Activated CD4-positive, alpha-beta T cell treated with anti-CD3 and anti-CD28 coated beads for 36 hours (primary cell): ENCODE data around the gene ANGPTL2. TPM values are rescaled to one million over a fixed set of nuclear protein-coding genes. Genes with fewer than 3 reads are reported as not detected.

Experiments used
- ATAC-seq: fragments of 200-7000 bp; cut with Tn5 transposase; one replicate; pipeline ENCODE4 v1.10.0; 2021; ENCODE audit warnings: mild to moderate bottlenecking, moderate library complexity
- CTCF ChIA-PET: fragments of 350-600 bp; sonication (Branson Sonifier 250); formaldehyde crosslinking; loops from one replicate; lab custom pipeline; 2021; ENCODE audit warnings: antibody characterized with exemption; lab: Charles Lee
- POLR2A ChIA-PET: fragments of 350-600 bp; sonication (Branson Sonifier 250); formaldehyde crosslinking; loops from one replicate; lab custom pipeline; 2021; ENCODE audit warnings: antibody characterized with exemption, inconsistent platforms; lab: Charles Lee
- DNase-seq: peaks from one replicate; pipeline ENCODE4 v3.0.0-alpha.2; 2020
- H3K27ac Mint-ChIP-seq: one replicate; pipeline ENCODE4 v1.8.0; 2021; ENCODE audit warnings: mixed read lengths
- H3K27me3 Mint-ChIP-seq: one replicate; pipeline ENCODE4 v1.8.0; 2021; ENCODE audit warnings: mixed read lengths
- H3K36me3 Mint-ChIP-seq: one replicate; pipeline ENCODE4 v1.8.0; 2021; ENCODE audit warnings: low read depth, mixed read lengths
- H3K4me1 Mint-ChIP-seq: one replicate; pipeline ENCODE4 v1.8.0; 2021; ENCODE audit warnings: mixed read lengths
- H3K4me3 Mint-ChIP-seq: one replicate; pipeline ENCODE4 v1.8.0; 2021; ENCODE audit warnings: mild to moderate bottlenecking, moderate library complexity, mixed read lengths
- H3K9me3 Mint-ChIP-seq: one replicate; pipeline ENCODE4 v1.8.0; 2021; ENCODE audit warnings: low read depth, mixed read lengths
- intact Hi-C, 2 experiments: fragments of 100-400 bp; cut with DNase I in 1 of 2; cut with micrococcal nuclease in 1 of 2; formaldehyde crosslinking; loops; one replicate each; pipeline versions ENCODE4 v1.14.2 to v1.15.1; 2022 to 2024; cut with DNase I, micrococcal nuclease
- total RNA-seq, 2 experiments: library from RNA; stranded (reverse); gene quantifications; one replicate each; pipeline ENCODE4 v1.2.3, GENCODE V29; 2021

The ANGPTL2 gene
- total RNA-seq, 2 experiments from 2014 or later: not detected

DNA sequence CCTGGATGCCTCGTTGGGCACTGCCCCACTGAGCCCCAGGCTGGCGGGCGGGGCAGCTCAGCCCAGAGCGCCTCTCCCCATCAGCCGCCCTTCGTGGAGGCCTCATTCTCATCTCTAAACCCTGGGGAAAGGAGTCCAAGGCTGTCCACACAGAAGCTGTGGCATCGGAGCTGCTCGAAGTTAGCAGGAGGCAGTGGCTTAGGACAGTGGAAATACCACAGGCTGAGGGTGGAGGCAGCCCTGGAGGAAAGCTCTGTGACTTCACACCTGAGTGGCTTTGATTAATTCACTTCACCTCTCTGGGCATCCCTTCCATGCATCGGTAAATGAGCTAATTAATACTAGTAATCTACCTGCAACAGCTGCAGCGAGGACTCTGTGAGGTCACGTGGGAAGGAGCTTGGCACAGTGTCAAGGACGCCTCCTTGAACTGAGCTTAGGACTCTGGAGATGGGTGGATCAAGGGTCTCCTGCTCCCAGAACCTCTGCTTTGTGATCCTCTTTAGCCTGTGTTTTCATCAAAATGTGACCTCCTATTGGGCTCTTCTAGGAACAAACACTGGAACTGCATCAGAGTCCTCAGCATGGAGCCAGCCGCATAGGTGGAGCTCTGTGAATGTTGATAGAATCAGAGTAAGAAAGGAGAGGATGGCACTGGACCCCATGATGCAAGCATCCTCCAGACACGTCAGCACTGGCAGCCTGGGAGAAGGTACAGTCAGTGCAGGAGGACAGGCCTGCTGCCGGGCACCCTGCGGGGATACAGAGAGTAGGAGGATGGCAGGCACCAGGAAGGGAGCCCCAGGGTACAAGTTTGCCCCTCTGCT is 842 bp upstream of the ANGPTL2 start:
- no peak for ATAC-seq
- CTCF ChIA-PET: interaction anchor here (0.6 to 0.7 kb wide), 2 partner anchors 31 to 75 kb away, joined by 3 to 4 read pairs; no protein-coding TSS in a partner anchor

DNA sequence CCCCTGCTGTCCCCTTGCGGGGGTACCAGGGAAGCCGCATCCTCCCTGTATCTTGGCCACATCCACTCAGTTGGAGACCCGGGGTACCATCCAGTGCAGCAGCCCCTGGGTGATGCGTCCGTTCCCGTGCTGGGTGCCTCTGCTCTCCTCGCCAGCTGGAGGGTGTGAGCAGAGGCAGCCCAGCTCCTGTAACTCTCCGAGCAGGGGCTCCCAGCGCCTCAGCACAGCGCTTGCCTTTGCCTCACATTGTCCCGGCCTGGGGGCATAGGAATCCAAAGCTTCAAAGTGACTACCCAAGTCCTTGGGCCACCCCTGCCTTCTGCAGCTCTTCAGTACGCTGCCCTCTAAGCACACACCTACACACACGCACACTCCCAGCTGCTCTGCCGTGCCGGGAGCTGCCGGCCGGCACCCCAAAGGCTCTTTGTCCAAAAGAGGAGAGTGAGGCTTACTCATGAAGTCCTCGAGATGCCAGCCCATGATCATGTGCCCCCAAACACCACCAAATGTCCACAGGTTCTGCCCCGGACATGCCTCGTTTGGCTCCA is 733 bp downstream of the ANGPTL2 start:
- Mint-ChIP-seq H3K36me3 (no peaks in the 10 kb centered on the region), H3K27me3 (peaks cover 29% of the 10 kb centered on the region), H3K4me1 (no peaks in the 10 kb centered on the region), H3K27ac (no peak overlapping the region), H3K4me3 (no peak overlapping the region), H3K9me3 (no peaks in the 10 kb centered on the region)
- ATAC-seq (no peak), DNase-seq (no peak)
- ChIA-PET POLR2A (interaction anchor here (0.6 kb wide), 1 partner anchor 286 kb away, joined by 6 read pairs; no protein-coding TSS in a partner anchor), CTCF (no interaction called here)
- intact Hi-C loops: no loop called here

More for the DNA sequence above, 842 bp upstream of the ANGPTL2 start:
- H3K4me3 Mint-ChIP-seq: no peak overlapping the region
- DNase-seq: no peak
- intact Hi-C loops: no loop called here
- no peaks in the 10 kb centered on the region for H3K4me1 Mint-ChIP-seq
- POLR2A ChIA-PET: interaction anchor here (0.7 kb wide), 1 partner anchor 41 kb away, joined by 3 read pairs; no protein-coding TSS in a partner anchor
- no peak overlapping the region for H3K27ac Mint-ChIP-seq
- H3K27me3 Mint-ChIP-seq: peaks cover 34% of the 10 kb centered on the region
- no peaks in the 10 kb centered on the region for H3K9me3 Mint-ChIP-seq
- no peaks in the 10 kb centered on the region for H3K36me3 Mint-ChIP-seq

DNA sequence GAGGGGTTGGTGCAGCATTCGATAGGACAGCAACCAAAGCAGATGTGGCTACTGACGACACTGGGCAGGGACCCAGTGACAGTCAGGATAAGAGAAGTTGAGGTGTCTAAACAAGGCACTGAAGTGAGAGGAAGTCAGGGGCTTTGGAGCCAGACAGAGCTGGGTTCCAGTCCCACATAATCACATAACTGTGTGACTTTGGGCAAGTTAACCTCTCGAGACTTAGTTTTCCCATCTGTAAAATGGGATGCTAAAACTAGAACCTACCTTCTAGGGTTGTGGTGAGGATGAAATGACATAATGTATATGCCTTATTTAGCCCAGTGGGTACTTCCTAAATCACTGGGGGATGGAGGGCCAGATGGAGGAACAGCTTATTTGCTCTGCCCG is 3.1 kb downstream of the ANGPTL2 start:
- CTCF ChIA-PET: no interaction called here
- H3K27me3 Mint-ChIP-seq: peaks cover 22% of the 10 kb centered on the region
- no peak for ATAC-seq
- POLR2A ChIA-PET: no interaction called here
- no peak overlapping the region for H3K27ac Mint-ChIP-seq
- DNase-seq: no peak
- peaks cover 5% of the 10 kb centered on the region for H3K4me1 Mint-ChIP-seq
- H3K9me3 Mint-ChIP-seq: no peaks in the 10 kb centered on the region
- no peak overlapping the region for H3K4me3 Mint-ChIP-seq
- intact Hi-C loops: no loop called here
- no peaks in the 10 kb centered on the region for H3K36me3 Mint-ChIP-seq

DNA sequence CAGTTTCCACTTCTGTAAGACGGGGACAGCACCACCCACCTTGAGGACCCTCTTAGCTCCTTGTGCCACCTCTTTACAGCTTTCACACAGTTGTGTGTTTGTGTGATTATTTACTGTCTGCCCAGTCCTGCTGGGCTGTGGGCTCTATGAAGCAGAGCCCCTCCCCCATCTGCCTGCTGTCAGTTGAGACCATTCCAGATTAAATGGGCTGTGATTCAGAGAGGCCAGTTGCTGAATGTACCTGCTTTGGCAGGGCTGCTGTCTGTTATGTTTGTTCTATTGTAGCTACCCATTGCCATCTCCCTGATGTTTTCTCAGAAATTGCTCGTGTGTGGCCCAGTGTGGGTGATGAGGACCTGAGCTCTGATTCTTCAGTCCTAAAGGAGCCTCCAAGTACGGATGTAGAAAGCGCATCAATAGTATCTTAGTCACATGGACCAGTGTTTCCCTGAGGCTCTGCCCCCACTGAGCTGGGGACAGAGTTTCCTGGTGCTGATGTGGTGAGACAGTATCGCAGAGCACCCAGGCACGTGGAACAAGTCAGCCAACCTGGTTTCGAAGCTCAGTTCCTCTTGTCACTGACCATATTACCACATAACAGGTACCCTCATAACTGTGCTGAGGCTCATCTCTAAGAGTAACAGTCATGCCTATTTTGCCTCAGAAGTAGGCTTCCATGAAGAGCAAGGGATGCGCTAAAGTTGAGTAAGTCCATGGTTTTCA is 3.7 kb downstream of the ANGPTL2 start:
- CTCF ChIA-PET: interaction anchor here (0.8 kb wide), 1 partner anchor 8 kb away, joined by 4 read pairs; no protein-coding TSS in a partner anchor
- Mint-ChIP-seq H3K4me3 (no peak overlapping the region), H3K4me1 (peaks cover 5% of the 10 kb centered on the region), H3K27ac (no peak overlapping the region), H3K36me3 (no peaks in the 10 kb centered on the region), H3K9me3 (no peaks in the 10 kb centered on the region), H3K27me3 (peaks cover 20% of the 10 kb centered on the region)
- no peak for ATAC-seq
- intact Hi-C loops: no loop called here
- no peak for DNase-seq
- POLR2A ChIA-PET: no interaction called here

DNA sequence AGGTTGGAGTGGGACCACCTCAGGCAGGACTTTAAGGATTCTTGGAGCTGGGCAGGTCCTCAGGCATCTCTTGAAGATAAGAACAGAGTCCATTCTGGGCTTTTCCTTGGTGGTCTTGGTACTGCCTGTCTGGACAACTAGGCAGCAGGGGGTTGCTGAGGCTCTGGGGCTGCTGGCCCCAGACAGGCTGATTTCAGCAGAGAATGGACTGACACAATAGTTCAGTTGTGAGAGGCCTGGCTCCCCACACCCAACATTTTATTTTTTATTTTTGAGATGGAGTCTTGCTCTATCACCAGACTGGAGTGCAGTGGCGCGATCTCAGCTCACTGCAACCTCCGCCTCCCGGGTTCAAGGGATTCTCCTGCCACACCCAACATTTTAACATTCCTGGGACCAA is 4.6 kb downstream of the ANGPTL2 start:
- CTCF ChIA-PET: interaction anchor here (0.7 kb wide), 1 partner anchor 69 kb away, joined by 3 read pairs; no protein-coding TSS in a partner anchor
- no peak overlapping the region for H3K4me3 Mint-ChIP-seq
- peaks cover 19% of the 10 kb centered on the region for H3K27me3 Mint-ChIP-seq
- ATAC-seq: no peak
- intact Hi-C loops: no loop called here
- no peak overlapping the region for H3K27ac Mint-ChIP-seq
- H3K4me1 Mint-ChIP-seq: peaks cover 5% of the 10 kb centered on the region
- no peak for DNase-seq
- no peaks in the 10 kb centered on the region for H3K9me3 Mint-ChIP-seq
- no peaks in the 10 kb centered on the region for H3K36me3 Mint-ChIP-seq
- POLR2A ChIA-PET: no interaction called here

DNA sequence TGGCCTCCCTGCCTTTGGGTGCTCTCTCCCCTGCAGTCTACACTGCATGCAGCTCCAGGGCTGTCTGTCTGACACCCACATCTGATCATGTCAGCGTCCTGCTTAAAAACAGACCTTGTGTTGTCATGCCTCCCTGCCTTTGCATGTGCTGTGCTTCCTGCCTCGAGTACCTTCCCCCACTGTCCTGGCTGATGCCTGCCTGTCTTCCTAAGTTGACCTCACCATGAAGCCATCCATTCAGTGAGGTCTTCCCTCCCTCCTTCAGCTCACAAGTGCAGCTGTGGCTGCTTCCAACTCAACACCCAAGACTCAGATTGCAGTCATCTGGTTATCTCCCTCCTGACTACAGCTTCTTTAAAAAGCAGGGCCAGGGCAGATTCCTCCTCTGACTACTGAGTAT is 5.5 kb downstream of the ANGPTL2 start:
- peaks cover 5% of the 10 kb centered on the region for H3K4me1 Mint-ChIP-seq
- intact Hi-C loops: no loop called here

DNA sequence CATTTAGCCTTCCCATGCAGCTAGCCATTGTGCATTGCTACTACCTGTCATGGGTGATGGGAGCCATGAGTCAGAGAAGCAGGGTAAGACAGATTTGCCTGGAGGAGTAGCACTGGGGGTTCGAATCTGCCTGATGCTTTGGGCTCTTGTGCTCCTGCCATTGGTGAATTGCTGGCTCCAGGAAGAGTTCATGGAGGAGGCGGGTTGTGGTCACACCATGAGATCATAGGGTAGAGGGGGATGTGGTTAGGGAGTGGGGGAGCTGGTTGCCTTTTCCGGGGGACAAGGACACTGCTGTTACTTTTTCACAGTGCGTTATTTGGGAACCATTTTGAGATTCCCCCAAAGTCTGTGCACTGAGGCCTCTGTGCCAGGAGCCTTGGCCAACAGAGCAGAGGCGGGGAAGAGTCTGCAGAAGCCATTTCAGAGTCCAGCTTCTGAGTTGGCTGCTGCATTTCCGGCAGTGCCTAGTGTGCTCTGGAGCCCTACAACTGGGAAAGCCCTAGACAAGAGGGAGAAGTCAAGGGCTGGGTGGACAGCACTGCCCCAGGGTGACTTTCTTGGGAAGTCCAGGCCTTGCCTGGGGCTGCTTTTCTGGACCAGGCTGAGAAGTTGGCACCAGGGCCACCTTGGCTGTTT is 6.2 kb downstream of the ANGPTL2 start:
- H3K27ac Mint-ChIP-seq: no peak overlapping the region
- H3K27me3 Mint-ChIP-seq: peaks cover 9% of the 10 kb centered on the region
- H3K9me3 Mint-ChIP-seq: no peaks in the 10 kb centered on the region
- ChIA-PET POLR2A (no interaction called here), CTCF (interaction anchor here (0.7 to 1.1 kb wide), 2 partner anchors 13 to 233 kb away, joined by 3 to 4 read pairs; no protein-coding TSS in a partner anchor)
- no peaks in the 10 kb centered on the region for H3K36me3 Mint-ChIP-seq
- no peak for ATAC-seq
- H3K4me3 Mint-ChIP-seq: no peak overlapping the region
- intact Hi-C loops: no loop called here
- H3K4me1 Mint-ChIP-seq: peaks cover 5% of the 10 kb centered on the region
- no peak for DNase-seq

More for the DNA sequence above, 5.5 kb downstream of the ANGPTL2 start:
- ChIA-PET POLR2A (no interaction called here), CTCF (no interaction called here)
- no peak for ATAC-seq
- no peaks in the 10 kb centered on the region for H3K9me3 Mint-ChIP-seq
- no peak overlapping the region for H3K27ac Mint-ChIP-seq
- no peaks in the 10 kb centered on the region for H3K36me3 Mint-ChIP-seq
- no peak for DNase-seq
- H3K4me3 Mint-ChIP-seq: no peak overlapping the region
- H3K27me3 Mint-ChIP-seq: peaks cover 15% of the 10 kb centered on the region

DNA sequence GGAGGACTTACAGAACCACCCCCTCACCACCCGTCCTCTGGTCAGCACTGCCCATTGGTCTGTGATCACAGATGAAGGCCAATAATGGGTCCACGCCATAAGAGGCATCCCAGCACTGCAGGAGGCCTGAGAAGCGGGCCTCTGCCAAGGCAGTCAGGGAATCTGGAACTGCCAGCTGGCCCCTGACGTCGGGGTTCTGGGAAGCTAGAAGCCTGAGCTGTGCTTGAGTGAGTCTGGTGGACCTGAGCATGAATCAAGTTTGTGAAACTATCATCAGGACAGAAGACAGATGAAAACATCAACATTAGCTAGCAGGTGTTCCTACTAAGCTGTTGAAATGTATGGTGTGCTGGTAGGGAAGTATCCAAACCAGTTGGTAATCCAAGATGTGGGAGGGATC is 7.8 kb downstream of the ANGPTL2 start:
- Mint-ChIP-seq H3K4me1 (peaks cover 5% of the 10 kb centered on the region), H3K36me3 (no peaks in the 10 kb centered on the region), H3K27me3 (peaks cover 3% of the 10 kb centered on the region), H3K4me3 (no peak overlapping the region), H3K27ac (no peak overlapping the region), H3K9me3 (no peaks in the 10 kb centered on the region)
- POLR2A ChIA-PET: no interaction called here
- DNase-seq (no peak), ATAC-seq (no peak)
- CTCF ChIA-PET: interaction anchor here (0.8 kb wide), 1 partner anchor 100 kb away, joined by 3 read pairs; no protein-coding TSS in a partner anchor
- intact Hi-C loops: no loop called here

DNA sequence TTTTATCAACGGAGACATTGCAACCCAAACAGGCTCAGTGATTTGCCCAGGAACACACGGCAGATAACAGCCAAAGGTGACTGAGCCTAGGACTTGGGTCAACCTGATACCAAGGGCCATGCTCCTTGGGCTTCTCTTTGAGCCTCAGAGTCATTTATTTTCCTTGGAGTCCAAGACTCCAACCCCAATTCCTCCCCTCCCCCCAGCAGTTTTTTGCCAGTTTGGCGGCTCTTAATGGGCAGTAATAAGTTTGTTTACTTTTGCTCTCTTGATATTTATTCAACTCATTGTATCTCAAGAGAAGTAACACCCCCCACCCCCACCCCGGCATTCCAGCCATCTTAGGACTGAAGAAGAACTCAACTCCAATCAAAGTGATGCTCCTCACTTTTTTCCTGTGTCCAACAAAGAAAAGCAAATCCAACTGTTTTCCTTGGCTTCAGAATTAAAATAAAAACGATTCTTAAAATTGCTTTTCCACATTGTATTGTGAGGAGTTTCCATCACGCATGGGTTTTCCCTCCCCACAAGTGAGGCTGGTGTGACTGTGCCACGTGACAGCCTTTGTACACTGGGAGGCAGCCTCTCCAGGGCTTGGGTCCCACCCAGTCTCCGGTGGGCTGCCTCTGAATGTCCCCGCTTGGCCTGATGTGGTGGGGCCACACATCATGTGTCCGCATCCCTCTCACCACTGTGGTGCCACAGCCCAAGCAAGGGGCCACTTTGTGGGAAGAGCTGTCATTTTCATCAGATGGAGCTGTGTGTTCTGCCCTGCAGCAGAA is 9.1 kb downstream of the ANGPTL2 start:
- no peak overlapping the region for H3K27ac Mint-ChIP-seq
- POLR2A ChIA-PET: no interaction called here
- H3K36me3 Mint-ChIP-seq: no peaks in the 10 kb centered on the region
- DNase-seq (no peak), ATAC-seq (no peak)
- H3K27me3 Mint-ChIP-seq: peaks cover 3% of the 10 kb centered on the region
- H3K4me1 Mint-ChIP-seq: peaks cover 5% of the 10 kb centered on the region
- no peaks in the 10 kb centered on the region for H3K9me3 Mint-ChIP-seq
- intact Hi-C loops: no loop called here
- H3K4me3 Mint-ChIP-seq: no peak overlapping the region
- CTCF ChIA-PET: no interaction called here

DNA sequence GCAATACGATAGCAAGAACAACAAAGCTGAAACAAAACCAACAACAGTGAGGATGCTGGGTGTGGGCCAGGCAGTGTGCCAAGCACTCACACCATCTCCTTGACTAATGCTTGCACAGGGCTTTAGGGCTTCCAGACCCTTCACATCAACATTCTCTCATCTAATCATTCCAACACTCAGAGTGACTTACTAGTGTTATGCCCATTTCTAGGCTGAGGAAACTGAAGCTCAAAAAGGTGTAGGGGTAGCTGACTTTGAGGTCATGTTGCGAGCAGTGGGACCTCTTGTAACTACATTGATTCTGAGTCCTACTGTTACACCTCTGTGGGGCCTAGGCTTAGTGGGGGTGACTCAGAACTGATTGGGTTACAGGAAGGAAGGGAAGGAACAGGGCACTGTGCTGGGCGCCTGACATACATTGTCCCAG is 9.7 kb downstream of the ANGPTL2 start:
- Mint-ChIP-seq H3K36me3 (no peaks in the 10 kb centered on the region), H3K27ac (no peak overlapping the region), H3K27me3 (peaks cover 3% of the 10 kb centered on the region), H3K4me3 (no peak overlapping the region), H3K4me1 (peaks cover 5% of the 10 kb centered on the region), H3K9me3 (no peaks in the 10 kb centered on the region)
- no peak for ATAC-seq
- intact Hi-C loops: no loop called here
- ChIA-PET CTCF (no interaction called here), POLR2A (no interaction called here)
- DNase-seq: no peak
